GM12878 (cell line): Measurements from ENCODE around the gene CCDC78. TPM values are rescaled to one million over a fixed set of nuclear protein-coding genes. Genes with fewer than 3 reads are reported as not detected.

ENCODE experiments used
- ATAC-seq: fragments of 200-7000 bp; cut with Tn5 transposase; 3 replicates; pipeline ENCODE4 v1.9.1; 2020; ENCODE audit warnings: mild to moderate bottlenecking, moderate library complexity
- BruUV-seq: library from RNA; stranded (reverse); fragments of 400-500 nt; replicated peaks from 2 replicates; lab custom pipeline; 2021; lab: Mats Ljungman, UMichigan
- CTCF ChIA-PET: fragments of 300-600 bp; sonication (Branson Sonifier 250); formaldehyde crosslinking; extraction: SDS; loops from one replicate; lab custom pipeline; 2021; ENCODE audit warnings: inconsistent platforms; lab: Yijun Ruan, JAX
- POLR2A ChIA-PET: fragments of 350-600 bp; formaldehyde crosslinking; extraction: SDS; loops from one replicate; lab custom pipeline; 2021; ENCODE audit warnings: inconsistent platforms; lab: Charles Lee
- RAD21 ChIA-PET: fragments of 300-600 bp; sonication (Branson Sonifier 250); formaldehyde crosslinking; loops from one replicate; lab custom pipeline; 2023; ENCODE audit warnings: antibody characterized with exemption; ENCODE audit not compliant: unreplicated experiment; lab: Charles Lee
- SMC1A ChIA-PET: fragments of 300-600 bp; sonication (Branson Sonifier 250); formaldehyde crosslinking; loops from one replicate; lab custom pipeline; 2023; ENCODE audit not compliant: unreplicated experiment, uncharacterized antibody; lab: Charles Lee
- DNase-seq: peaks from one replicate; pipeline ENCODE4 v3.0.0-alpha.2; 2011; ENCODE audit warnings: low read depth, low spot score
- FAIRE-seq: peaks from 3 replicates; lab custom pipeline; 2011; peaks lifted over from hg19 to GRCh38; lab: Jason Lieb, UNC
- H2AFZ ChIP-seq: 2 replicates; pipeline ENCODE4 v1.6.0; 2011; ENCODE audit warnings: low read depth, low read length, control low read depth; ENCODE audit not compliant: control insufficient read depth
- H3K27ac ChIP-seq: 2 replicates; pipeline ENCODE4 v1.5.1; 2011; ENCODE audit warnings: control low read depth; ENCODE audit not compliant: control insufficient read depth, insufficient read depth
- H3K27me3 ChIP-seq, 2 experiments: replicated peaks in 1 of 2; 2 replicates each; pipeline versions ENCODE4 v1.6.0 to v1.6.1; 2011; ENCODE audit warnings: low read length in 1 of 2; ENCODE audit not compliant: control insufficient read depth in 2 of 2, insufficient read depth in 2 of 2
- H3K36me3 ChIP-seq, 2 experiments: 2 replicates each; pipeline ENCODE4 v1.5.1; 2011; ENCODE audit warnings: low read length in 1 of 2; ENCODE audit not compliant: control insufficient read depth in 2 of 2, insufficient read depth in 2 of 2
- H3K4me1 ChIP-seq: 2 replicates; pipeline ENCODE4 v1.6.1; 2011; ENCODE audit warnings: mild to moderate bottlenecking, low read length, moderate library complexity, mixed read lengths; ENCODE audit not compliant: control insufficient read depth, insufficient read depth
- H3K4me2 ChIP-seq: 2 replicates; pipeline ENCODE4 v1.6.0; 2011; ENCODE audit warnings: control low read depth; ENCODE audit not compliant: control insufficient read depth, insufficient read depth
- H3K4me3 ChIP-seq: fragments of 200-600 bp; sonication (generic); 2 replicates; pipeline ENCODE4 v1.5.1; 2016
- H3K79me2 ChIP-seq: 2 replicates; pipeline ENCODE4 v1.6.0; 2011; ENCODE audit warnings: low read length; ENCODE audit not compliant: control insufficient read depth, insufficient read depth
- H3K9ac ChIP-seq: 2 replicates; pipeline ENCODE4 v1.8.0; 2011; ENCODE audit warnings: low read length, control low read depth, mixed read lengths; ENCODE audit not compliant: control insufficient read depth, insufficient read depth
- H3K9me3 ChIP-seq: replicated peaks from 3 replicates; pipeline ENCODE4 v1.5.1; 2011; ENCODE audit warnings: mild to moderate bottlenecking, low read length; ENCODE audit not compliant: control insufficient read depth, insufficient read depth
- H4K20me1 ChIP-seq: 2 replicates; pipeline ENCODE4 v1.6.0; 2011; ENCODE audit not compliant: control insufficient read depth, insufficient read depth
- SMARCA5 ChIP-seq: fragments of 450-650 bp; IDR thresholded peaks from 2 replicates; pipeline ENCODE4 v1.6.1; 2017; ENCODE audit warnings: mild to moderate bottlenecking
- TAF1 ChIP-seq: IDR thresholded peaks from 2 replicates; pipeline ENCODE4 v1.6.1; 2011; ENCODE audit warnings: mild to moderate bottlenecking, low read depth, low read length, borderline replicate concordance
- WGBS: methylation state at CpG from one replicate; pipeline ENCODE4 v1.1.6; 2016; ENCODE audit warnings: low lambda C conversion rate; ENCODE audit not compliant: insufficient replicate concordance, insufficient coverage; ENCODE audit errors: missing lambda C conversion rate; 5-methylcytosine and 5-hydroxymethylcytosine counted together
- in situ Hi-C: fragments of 300-500 bp; cut with MboI; formaldehyde crosslinking; loops from 9 replicates; pipeline ENCODE4 v1.14.3; 2018; ENCODE audit warnings: mixed read lengths
- intact Hi-C: fragments of 100-400 bp; cut with micrococcal nuclease; formaldehyde crosslinking; loops from one replicate; pipeline ENCODE4 v1.14.2; 2022; ENCODE audit not compliant: unreplicated experiment
- polyA plus RNA-seq, 11 experiments: library from polyadenylated mRNA; depleted of rRNA in 4 of 11; unstranded in 6 of 11; stranded (reverse) in 5 of 11; fragments of >200 nt; fragmentation: Nextera tagmentation in 4 of 11; fragmentation: Illumina TruSeq in 1 of 11; extraction: Ambion mirVana in 4 of 11; extraction: Trizol in 1 of 11; gene quantifications; 1 replicate in 1 of 11; 2 replicates in 10 of 11; pipeline versions ENCODE4 v1.2.1 to v1.2.3, GENCODE V29; 2011 to 2016; ENCODE audit warnings: inconsistent platforms in 2 of 11, missing spikeins in 2 of 11, low read depth in 1 of 11
- total RNA-seq, 4 experiments: library from RNA; depleted of rRNA in 3 of 4; stranded (reverse); fragments of >200 nt in 3 of 4; fragmentation: Illumina TruSeq in 1 of 4; extraction: Trizol in 1 of 4; gene quantifications; 2 replicates each; pipeline versions ENCODE4 v1.2.1 to v1.2.3, GENCODE V29; 2013 to 2021
- TF ChIP-seq, protein P1 (sequence below): fragments of 450-650 bp; IDR thresholded peaks from 2 replicates; pipeline ENCODE4 v1.6.1; 2016; ENCODE audit warnings: mild to moderate bottlenecking, moderate library complexity, borderline replicate concordance

CCDC78 gene
- total and polyA plus RNA-seq, 10 of the 15 experiments (the other 5 are each of a cell fraction or from before 2014, with no cell fraction given) = 0.10 to 26.2 (median 5.4) TPM

- in situ Hi-C loops = no loop called here
- peaks cover 2 to 12% of the 10 kb centered on the region in 2 experiments; a peak in 3 of 4 replicates for H3K27me3 ChIP-seq
- ChIA-PET POLR2A (no interaction called here), SMC1A (no interaction called here), CTCF (interaction anchor here (1.0 kb wide), 1 partner anchor 13 kb away, joined by 3 read pairs; no protein-coding TSS in a partner anchor), RAD21 (no interaction called here)
- H3K79me2 ChIP-seq = no peaks in the 10 kb centered on the region
- no peak for DNase-seq
- no peaks in the 10 kb centered on the region for H4K20me1 ChIP-seq
- H2AFZ ChIP-seq = no peak overlapping the region
- no peak for ATAC-seq
- no peak for FAIRE-seq
- no peak overlapping the region for H3K4me3 ChIP-seq
- TF ChIP-seq, protein P1, sequence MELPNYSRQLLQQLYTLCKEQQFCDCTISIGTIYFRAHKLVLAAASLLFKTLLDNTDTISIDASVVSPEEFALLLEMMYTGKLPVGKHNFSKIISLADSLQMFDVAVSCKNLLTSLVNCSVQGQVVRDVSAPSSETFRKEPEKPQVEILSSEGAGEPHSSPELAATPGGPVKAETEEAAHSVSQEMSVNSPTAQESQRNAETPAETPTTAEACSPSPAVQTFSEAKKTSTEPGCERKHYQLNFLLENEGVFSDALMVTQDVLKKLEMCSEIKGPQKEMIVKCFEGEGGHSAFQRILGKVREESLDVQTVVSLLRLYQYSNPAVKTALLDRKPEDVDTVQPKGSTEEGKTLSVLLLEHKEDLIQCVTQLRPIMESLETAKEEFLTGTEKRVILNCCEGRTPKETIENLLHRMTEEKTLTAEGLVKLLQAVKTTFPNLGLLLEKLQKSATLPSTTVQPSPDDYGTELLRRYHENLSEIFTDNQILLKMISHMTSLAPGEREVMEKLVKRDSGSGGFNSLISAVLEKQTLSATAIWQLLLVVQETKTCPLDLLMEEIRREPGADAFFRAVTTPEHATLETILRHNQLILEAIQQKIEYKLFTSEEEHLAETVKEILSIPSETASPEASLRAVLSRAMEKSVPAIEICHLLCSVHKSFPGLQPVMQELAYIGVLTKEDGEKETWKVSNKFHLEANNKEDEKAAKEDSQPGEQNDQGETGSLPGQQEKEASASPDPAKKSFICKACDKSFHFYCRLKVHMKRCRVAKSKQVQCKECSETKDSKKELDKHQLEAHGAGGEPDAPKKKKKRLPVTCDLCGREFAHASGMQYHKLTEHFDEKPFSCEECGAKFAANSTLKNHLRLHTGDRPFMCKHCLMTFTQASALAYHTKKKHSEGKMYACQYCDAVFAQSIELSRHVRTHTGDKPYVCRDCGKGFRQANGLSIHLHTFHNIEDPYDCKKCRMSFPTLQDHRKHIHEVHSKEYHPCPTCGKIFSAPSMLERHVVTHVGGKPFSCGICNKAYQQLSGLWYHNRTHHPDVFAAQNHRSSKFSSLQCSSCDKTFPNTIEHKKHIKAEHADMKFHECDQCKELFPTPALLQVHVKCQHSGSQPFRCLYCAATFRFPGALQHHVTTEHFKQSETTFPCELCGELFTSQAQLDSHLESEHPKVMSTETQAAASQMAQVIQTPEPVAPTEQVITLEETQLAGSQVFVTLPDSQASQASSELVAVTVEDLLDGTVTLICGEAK = no peak
- TF ChIP-seq TAF1 = no peak
- no peak for TF ChIP-seq SMARCA5
- no TSS peak for BruUV-seq
- no peak overlapping the region for H3K9ac ChIP-seq
- intact Hi-C loops = no loop called here
- WGBS = 15% methylated on average over 19 of the region's 19 CpGs
- H3K4me2 ChIP-seq = no peak overlapping the region
- peaks cover 7% of the 10 kb centered on the region for H3K4me1 ChIP-seq
- no peaks in the 10 kb centered on the region for H3K9me3 ChIP-seq
- H3K36me3 ChIP-seq = no peaks in the 10 kb centered on the region
- H3K27ac ChIP-seq = no peak overlapping the region
These were observed 27.2 kb downstream of the CCDC78 start for GRCh38 chr16:698911-699671.
